Measurements from ENCODE around the gene NKD2.

The NKD2 gene

DNA sequence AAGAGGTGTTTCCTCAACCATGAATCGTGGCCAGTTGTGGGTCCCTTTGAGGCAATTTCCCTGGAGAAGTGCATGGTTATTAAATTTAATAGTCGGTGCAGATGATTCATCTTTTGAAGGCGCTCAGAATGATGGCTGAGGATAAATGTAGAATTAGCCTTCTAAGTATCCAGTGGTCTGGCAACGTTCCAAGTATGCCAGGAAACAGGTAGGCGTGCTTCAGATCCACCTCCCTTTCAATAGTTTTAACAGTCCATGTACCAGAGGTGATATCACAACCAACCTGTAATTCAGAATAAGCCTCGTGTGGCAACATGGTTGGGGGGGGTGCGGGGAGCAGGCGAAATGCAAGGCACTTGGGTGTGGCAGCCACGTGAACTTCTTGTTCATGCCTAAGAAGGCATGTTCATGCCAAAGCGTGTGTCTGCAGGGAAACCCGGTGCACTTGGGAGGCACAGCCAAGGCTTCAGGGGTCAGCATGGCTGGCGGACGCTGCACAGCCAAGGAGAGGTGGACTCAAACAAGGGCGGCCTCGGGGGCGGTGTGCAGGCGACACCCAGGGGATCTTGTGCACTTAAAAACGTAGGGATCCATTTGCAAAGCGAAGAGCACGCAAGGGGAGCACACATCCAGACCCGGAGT, 5.2 kb upstream of the NKD2 start:
- H3K9ac ChIP-seq (ENCODE audit: low read depth, low read length) = no peak overlapping the region
- no peaks in the 10 kb centered on the region for H3K4me1 ChIP-seq (ENCODE audit: control insufficient read depth, insufficient read depth, low read length)
- H3K4me3 ChIP-seq (ENCODE audit: low read depth, low read length) = no peak overlapping the region
- peaks cover 42% of the 10 kb centered on the region for H3K27me3 ChIP-seq (ENCODE audit: control insufficient read depth, insufficient read depth, low read length)
- H3K36me3 ChIP-seq (ENCODE audit: control insufficient read depth, insufficient read depth, low read length) = no peaks in the 10 kb centered on the region
- no peaks in the 10 kb centered on the region for H3K9me3 ChIP-seq (ENCODE audit: control insufficient read depth, insufficient read depth, low read length)

DNA sequence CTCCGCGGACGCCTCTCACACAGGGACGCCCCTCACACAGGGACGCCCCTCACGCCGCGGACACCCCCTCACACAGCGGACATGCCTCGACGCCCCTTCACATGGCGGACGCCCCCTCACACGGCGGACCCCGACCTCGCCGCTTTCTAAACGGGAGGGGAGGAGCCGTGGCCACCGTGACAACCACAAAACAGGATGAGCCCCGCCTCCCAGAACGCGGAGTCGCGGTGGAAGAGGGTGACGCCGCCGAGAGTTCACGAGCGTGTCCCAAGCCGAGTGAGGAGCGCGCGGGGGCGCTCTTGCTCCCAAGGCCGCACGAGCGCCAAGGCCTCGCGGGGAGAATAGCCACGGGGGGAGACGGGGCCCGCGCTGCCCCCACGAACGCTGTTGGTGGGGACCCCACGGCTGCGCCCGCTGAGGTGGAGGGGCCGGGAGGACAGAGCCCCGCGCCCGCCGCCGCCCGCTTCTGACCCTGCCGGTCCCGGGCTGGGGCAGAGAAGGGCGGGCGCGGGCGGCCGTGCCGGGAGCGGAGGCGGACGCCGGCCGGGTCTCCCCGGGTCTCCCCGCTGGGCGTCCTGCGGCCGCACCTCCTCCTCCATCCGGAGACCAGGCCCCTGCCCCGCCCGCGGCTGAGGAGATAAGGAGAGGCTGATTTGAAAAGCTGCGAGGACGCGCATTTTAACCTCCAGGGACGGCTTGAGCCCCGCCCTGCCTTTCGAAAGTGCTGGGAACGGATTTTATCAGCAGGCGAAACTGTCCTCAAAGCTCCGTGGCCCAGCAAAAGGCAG, 3.9 kb upstream of the NKD2 start:
- Histone ChIP-seq H3K4me3 (ENCODE audit: low read depth, low read length) (peak overlapping the region; percentile 41), H3K9ac (ENCODE audit: low read depth, low read length) (no peak overlapping the region), H3K27me3 (ENCODE audit: control insufficient read depth, insufficient read depth, low read length) (peaks cover 46% of the 10 kb centered on the region), H3K4me1 (ENCODE audit: control insufficient read depth, insufficient read depth, low read length) (no peaks in the 10 kb centered on the region), H3K36me3 (ENCODE audit: control insufficient read depth, insufficient read depth, low read length) (no peaks in the 10 kb centered on the region), H3K9me3 (ENCODE audit: control insufficient read depth, insufficient read depth, low read length) (no peaks in the 10 kb centered on the region)

DNA sequence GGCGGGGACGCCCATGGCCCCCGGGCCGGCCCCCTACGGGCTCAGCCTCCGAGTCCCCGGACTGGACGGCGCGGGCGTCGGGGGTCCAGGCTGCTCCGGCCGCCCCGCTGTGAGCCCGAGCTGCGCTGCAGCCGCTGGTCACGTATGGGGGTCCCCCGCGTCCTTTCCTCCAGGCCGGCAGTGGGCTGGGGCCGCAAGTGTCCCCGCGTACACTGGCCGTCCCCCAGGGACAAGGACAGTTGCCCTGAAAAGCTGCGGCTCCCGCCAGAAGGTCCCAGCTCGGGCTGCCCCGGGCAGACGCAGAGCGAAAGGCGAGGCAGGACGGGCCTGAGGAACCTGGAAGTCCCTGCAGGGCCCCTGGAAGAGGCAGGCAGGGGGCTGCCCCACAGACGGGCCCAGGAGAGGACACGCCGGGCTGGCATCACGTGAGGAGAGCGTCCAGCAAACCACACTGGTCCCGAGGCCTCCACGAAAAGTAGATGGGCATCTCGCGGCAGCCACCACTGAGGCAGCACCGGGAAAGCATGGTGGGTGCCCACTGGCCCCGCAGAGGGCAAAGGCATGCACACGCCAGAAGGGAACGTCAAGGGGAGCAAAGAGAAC, 3.3 kb upstream of the NKD2 start:
- Histone ChIP-seq H3K9ac (ENCODE audit: low read depth, low read length) (no peak overlapping the region), H3K4me1 (ENCODE audit: control insufficient read depth, insufficient read depth, low read length) (no peaks in the 10 kb centered on the region), H3K36me3 (ENCODE audit: control insufficient read depth, insufficient read depth, low read length) (no peaks in the 10 kb centered on the region), H3K27me3 (ENCODE audit: control insufficient read depth, insufficient read depth, low read length) (peaks cover 53% of the 10 kb centered on the region), H3K9me3 (ENCODE audit: control insufficient read depth, insufficient read depth, low read length) (no peaks in the 10 kb centered on the region), H3K4me3 (ENCODE audit: low read depth, low read length) (peak overlapping the region; percentile 41)

DNA sequence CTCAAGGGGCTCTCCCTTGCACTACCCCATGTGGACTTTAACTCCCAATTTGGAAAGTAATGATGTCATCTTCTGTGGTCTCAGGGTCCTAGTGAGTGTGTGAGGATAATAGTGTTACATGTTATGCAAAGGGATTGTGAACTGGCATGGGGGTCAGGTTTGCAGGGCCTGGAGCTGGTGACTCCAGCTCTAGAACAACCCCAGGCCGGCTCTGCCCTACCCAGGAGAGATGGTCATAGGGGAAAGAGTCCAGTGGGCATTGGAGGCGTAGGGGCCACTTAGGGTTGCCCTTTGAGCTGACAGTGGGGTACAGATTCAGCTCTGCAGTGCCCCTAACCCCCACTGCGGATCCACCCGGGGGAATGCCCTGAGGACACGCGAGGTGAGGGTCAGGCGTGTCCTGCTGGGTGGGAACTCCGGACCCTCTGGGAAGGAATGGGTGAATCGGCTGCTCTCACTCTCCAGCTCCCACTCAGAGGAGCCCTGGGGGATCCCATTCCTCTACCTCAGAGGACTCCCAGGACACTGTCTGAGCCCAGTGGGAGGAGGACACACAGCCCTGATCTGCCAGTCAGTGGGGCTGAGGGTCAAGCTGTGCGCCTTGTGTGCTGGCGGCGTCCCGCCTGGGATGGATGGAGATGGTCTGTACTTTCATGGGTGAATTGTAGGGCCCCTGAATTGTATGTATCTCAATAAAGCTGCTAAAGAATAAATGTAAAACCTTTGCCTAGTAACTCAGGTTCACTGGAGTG, 2.5 kb upstream of the NKD2 start:
- Histone ChIP-seq H3K4me1 (ENCODE audit: control insufficient read depth, insufficient read depth, low read length) (no peaks in the 10 kb centered on the region), H3K27me3 (ENCODE audit: control insufficient read depth, insufficient read depth, low read length) (peaks cover 55% of the 10 kb centered on the region), H3K9ac (ENCODE audit: low read depth, low read length) (no peak overlapping the region), H3K9me3 (ENCODE audit: control insufficient read depth, insufficient read depth, low read length) (no peaks in the 10 kb centered on the region), H3K4me3 (ENCODE audit: low read depth, low read length) (no peak overlapping the region), H3K36me3 (ENCODE audit: control insufficient read depth, insufficient read depth, low read length) (no peaks in the 10 kb centered on the region)

DNA sequence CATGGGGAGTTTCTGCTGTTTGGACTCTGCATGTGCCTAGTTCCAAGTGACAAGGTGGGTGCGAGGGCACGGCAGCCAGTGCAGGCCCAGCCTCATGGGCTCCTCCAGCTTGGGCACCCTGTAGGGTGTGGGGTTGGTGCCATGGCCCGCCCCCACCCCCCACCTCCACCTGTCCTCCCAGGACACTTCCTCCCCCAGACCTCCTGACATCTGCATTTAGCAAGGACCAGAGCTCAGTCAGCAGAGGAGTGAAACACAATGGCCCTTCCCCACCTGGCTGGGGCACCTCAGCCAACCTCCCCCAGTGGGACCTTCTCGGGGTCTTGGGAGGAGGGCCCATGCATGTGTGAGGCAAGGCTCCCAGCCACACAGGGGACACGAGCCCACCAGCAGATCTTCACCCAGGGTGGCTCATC, 1.9 kb upstream of the NKD2 start:
- Histone ChIP-seq H3K9ac (ENCODE audit: low read depth, low read length) (no peak overlapping the region), H3K4me1 (ENCODE audit: control insufficient read depth, insufficient read depth, low read length) (no peaks in the 10 kb centered on the region), H3K36me3 (ENCODE audit: control insufficient read depth, insufficient read depth, low read length) (no peaks in the 10 kb centered on the region), H3K27me3 (ENCODE audit: control insufficient read depth, insufficient read depth, low read length) (peaks cover 55% of the 10 kb centered on the region), H3K4me3 (ENCODE audit: low read depth, low read length) (no peak overlapping the region), H3K9me3 (ENCODE audit: control insufficient read depth, insufficient read depth, low read length) (no peaks in the 10 kb centered on the region)

DNA sequence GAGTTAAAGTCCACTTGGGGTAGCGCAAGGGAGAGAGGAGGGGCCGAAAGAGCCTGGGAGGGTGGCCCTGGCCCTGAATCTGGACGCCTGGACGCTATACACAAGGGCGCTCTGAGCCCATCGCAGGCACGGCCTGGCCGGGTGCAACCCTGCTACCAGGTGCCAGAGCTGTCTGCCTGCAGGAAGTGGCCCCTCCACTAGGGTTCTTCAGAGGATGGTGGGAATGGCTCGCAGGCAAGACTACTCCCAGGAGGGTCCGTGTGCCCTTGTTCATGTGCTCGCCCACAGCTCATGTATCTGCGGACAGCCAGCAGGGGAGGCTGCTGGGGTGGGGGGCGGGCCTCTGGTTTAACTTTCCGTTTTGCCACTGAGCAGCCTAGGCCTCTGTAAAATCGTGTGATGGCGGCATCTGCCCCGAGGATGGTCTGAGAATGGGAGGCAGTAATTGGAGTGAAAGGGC, 1.4 kb upstream of the NKD2 start:
- no peaks in the 10 kb centered on the region for H3K36me3 ChIP-seq (ENCODE audit: control insufficient read depth, insufficient read depth, low read length)
- peaks cover 55% of the 10 kb centered on the region for H3K27me3 ChIP-seq (ENCODE audit: control insufficient read depth, insufficient read depth, low read length)
- no peaks in the 10 kb centered on the region for H3K9me3 ChIP-seq (ENCODE audit: control insufficient read depth, insufficient read depth, low read length)
- no peak overlapping the region for H3K9ac ChIP-seq (ENCODE audit: low read depth, low read length)
- H3K4me1 ChIP-seq (ENCODE audit: control insufficient read depth, insufficient read depth, low read length) = no peaks in the 10 kb centered on the region
- no peak overlapping the region for H3K4me3 ChIP-seq (ENCODE audit: low read depth, low read length)

DNA sequence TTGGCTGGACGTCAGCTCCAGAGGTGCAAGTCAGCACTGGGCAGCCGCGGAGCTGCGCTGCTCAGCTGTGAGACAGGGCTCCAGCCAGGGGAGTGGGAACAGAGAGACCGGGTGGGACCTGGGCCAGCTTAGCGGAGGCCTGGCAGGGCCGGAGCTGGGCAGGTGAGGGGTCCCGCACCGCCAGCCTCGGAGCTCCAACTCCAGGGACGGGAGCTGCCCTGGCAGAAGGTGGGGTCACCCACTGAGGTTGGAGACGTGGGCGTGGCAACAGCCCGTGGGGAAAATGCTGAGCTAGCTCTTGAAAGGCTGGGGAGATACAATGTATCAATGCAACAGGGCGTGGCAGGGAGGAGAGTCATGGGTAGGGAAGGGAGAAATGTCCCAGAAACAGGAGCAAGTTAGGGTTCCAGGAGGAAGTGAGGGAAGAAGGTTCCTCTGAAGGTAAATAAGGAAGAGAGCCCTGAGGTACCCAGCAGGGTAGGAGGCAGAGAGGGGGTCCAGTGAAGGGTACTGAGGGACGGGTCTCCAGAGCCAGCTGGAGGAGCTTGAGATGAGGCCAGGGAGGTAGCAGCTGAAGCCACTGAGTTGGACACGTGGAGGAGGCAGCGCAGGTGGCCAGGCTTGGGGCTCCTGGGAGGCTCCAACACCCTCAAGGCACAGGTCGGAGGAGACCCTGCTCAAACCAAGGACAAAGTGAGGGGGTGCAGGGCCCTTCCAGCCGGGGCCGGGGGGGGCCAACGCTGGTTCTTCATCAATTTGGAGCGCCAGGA, 736 bp upstream of the NKD2 start:
- H3K9me3 ChIP-seq (ENCODE audit: control insufficient read depth, insufficient read depth, low read length) = no peaks in the 10 kb centered on the region
- H3K4me3 ChIP-seq (ENCODE audit: low read depth, low read length) = no peak overlapping the region
- no peaks in the 10 kb centered on the region for H3K36me3 ChIP-seq (ENCODE audit: control insufficient read depth, insufficient read depth, low read length)
- H3K27me3 ChIP-seq (ENCODE audit: control insufficient read depth, insufficient read depth, low read length) = peaks cover 53% of the 10 kb centered on the region
- H3K4me1 ChIP-seq (ENCODE audit: control insufficient read depth, insufficient read depth, low read length) = no peaks in the 10 kb centered on the region
- no peak overlapping the region for H3K9ac ChIP-seq (ENCODE audit: low read depth, low read length)

DNA sequence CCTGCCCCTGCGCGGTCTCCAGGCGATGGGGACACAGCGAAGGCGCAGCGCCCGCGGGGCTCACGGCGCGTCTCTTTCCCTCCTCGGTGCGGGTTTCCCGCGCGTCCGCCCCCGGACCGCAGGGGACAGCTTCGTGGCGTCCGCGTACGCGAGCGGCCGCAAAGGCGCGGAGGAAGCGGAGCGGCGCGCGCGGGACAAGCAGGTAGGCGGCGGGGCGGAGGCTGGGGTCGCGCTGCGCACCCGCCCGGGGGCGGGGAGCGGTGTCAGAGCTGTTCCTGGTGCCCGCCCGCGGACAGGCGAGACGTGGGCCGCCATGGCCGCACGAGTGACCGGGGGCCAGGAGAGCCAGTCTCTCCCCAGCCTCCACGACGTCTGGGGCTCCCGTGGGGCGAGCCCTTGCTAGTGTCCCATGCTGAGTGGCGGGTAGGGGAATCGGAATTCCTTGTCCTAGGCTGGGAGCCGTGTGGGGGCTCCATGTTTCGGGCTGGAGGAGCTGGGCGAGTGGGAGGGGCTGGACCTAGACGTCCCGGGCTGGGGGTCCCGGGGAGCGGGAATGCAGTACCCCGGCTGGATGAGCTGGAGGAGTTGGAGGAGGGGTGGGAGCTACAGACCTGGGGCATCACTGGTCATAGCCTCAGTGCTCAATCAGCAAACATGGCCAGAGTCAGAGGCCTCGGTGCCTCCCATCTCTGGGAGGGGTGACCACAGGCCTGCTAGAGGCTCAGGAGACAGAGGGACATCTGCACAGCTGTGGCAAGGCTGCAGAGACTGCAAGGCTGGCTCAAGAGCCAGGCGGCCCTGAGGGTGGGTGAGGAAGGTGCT, 968 bp downstream of the NKD2 start:
- Histone ChIP-seq H3K4me3 (ENCODE audit: low read depth, low read length) (peak overlapping the region; percentile 46), H3K27me3 (ENCODE audit: control insufficient read depth, insufficient read depth, low read length) (peaks cover 43% of the 10 kb centered on the region), H3K36me3 (ENCODE audit: control insufficient read depth, insufficient read depth, low read length) (no peaks in the 10 kb centered on the region), H3K9me3 (ENCODE audit: control insufficient read depth, insufficient read depth, low read length) (no peaks in the 10 kb centered on the region), H3K9ac (ENCODE audit: low read depth, low read length) (no peak overlapping the region), H3K4me1 (ENCODE audit: control insufficient read depth, insufficient read depth, low read length) (no peaks in the 10 kb centered on the region)

DNA sequence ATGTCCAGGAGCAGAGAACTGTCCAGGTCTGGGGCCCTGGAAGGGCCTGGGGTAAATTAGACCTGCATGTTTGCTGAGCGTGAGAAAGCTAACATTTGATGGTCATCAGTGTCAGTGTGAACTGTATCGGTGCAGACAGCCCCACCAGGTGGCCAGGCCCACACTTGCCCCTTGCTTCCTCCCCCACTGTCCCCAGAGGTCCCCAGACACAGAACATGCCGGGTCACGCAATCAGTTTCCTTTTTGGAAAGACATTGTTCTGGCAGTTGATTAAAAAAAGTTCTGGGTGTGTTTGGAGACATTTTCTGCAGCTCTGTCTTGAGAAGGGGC, 1.5 kb downstream of the NKD2 start:
- Histone ChIP-seq H3K9me3 (ENCODE audit: control insufficient read depth, insufficient read depth, low read length) (no peaks in the 10 kb centered on the region), H3K4me1 (ENCODE audit: control insufficient read depth, insufficient read depth, low read length) (no peaks in the 10 kb centered on the region), H3K4me3 (ENCODE audit: low read depth, low read length) (no peak overlapping the region), H3K36me3 (ENCODE audit: control insufficient read depth, insufficient read depth, low read length) (no peaks in the 10 kb centered on the region), H3K9ac (ENCODE audit: low read depth, low read length) (no peak overlapping the region), H3K27me3 (ENCODE audit: control insufficient read depth, insufficient read depth, low read length) (peaks cover 40% of the 10 kb centered on the region)

DNA sequence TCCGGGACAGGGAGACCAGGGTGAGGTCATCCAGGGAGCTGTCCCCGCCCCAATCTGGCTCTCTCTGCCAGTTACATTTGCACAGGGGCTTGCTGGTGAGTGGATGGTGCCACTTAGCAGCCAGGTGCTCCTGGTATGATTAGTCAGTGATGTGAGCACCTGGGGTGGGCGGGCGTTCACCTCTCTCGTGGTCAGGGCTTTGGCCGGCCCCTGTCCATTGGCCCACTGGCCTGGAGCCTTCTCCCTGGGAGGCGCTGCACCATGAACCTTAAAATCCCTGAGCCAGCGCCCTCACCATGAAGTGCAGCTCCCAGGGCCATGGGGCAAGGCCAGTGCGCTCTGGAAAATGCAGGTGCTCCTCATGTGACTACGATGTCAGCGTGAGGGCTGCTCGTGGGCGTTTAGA, 2.0 kb downstream of the NKD2 start:
- Histone ChIP-seq H3K9me3 (ENCODE audit: control insufficient read depth, insufficient read depth, low read length) (no peaks in the 10 kb centered on the region), H3K9ac (ENCODE audit: low read depth, low read length) (no peak overlapping the region), H3K27me3 (ENCODE audit: control insufficient read depth, insufficient read depth, low read length) (peaks cover 35% of the 10 kb centered on the region), H3K4me1 (ENCODE audit: control insufficient read depth, insufficient read depth, low read length) (no peaks in the 10 kb centered on the region), H3K36me3 (ENCODE audit: control insufficient read depth, insufficient read depth, low read length) (no peaks in the 10 kb centered on the region), H3K4me3 (ENCODE audit: low read depth, low read length) (no peak overlapping the region)
